Prostate gland (tissue), 2 donors: ENCODE data around the gene ALKAL2. TPM values are rescaled to one million over a fixed set of nuclear protein-coding genes. Genes with fewer than 3 reads are reported as not detected.

ENCODE experiments used
- DNase-seq: peaks from one replicate; pipeline ENCODE4 v3.0.0-alpha.2; 2019; ENCODE audit warnings: low spot score
- H3K27ac ChIP-seq, 2 donors: fragments of 200-600 bp; sonication (generic); 2 replicates each; pipeline ENCODE4 v1.5.1; 2017 to 2019
- H3K27me3 ChIP-seq: fragments of 200-600 bp; sonication (generic); replicated peaks from 2 replicates; pipeline ENCODE4 v1.5.1; 2019; ENCODE audit not compliant: insufficient read depth
- H3K36me3 ChIP-seq, 2 donors: fragments of 200-600 bp; sonication (generic); 1 replicate in 1 of 2; 2 replicates in 1 of 2; pipeline versions ENCODE4 v1.5.1 to v1.8.1; 2017 to 2019
- H3K4me1 ChIP-seq: fragments of 200-600 bp; sonication (generic); replicated peaks from 2 replicates; pipeline ENCODE4 v1.5.1; 2019
- H3K4me3 ChIP-seq, 2 donors: fragments of 200-600 bp; sonication (generic); 2 replicates each; pipeline ENCODE4 v1.5.1; 2017 to 2019
- H3K9me3 ChIP-seq: fragments of 200-600 bp; sonication (generic); 2 replicates; pipeline ENCODE4 v1.5.1; 2017
- CTCF ChIP-seq, 4 experiments: fragments of 200-600 bp in 2 of 4; fragments of 450-650 bp in 2 of 4; sonication (generic) in 2 of 4; IDR thresholded peaks; 1 replicate in 3 of 4; 2 replicates in 1 of 4; pipeline ENCODE4 v1.5.1; 2016 to 2019; ENCODE audit warnings: antibody characterized with exemption in 4 of 4, mild to moderate bottlenecking in 2 of 4, moderate library complexity in 2 of 4
- POLR2A ChIP-seq: fragments of 450-650 bp; IDR thresholded peaks from one replicate; pipeline ENCODE4 v1.6.1; 2016; ENCODE audit warnings: antibody characterized with exemption, mild to moderate bottlenecking
- POLR2AphosphoS5 ChIP-seq: sonication (generic); formaldehyde crosslinking; IDR thresholded peaks from one replicate; pipeline ENCODE4 v1.6.1; 2017; ENCODE audit warnings: antibody characterized with exemption
- WGBS: methylation state at CpG from one replicate; pipeline ENCODE4 v1.1.5; 2018; 5-methylcytosine and 5-hydroxymethylcytosine counted together
- intact Hi-C: fragments of 100-400 bp; cut with DNase I; formaldehyde crosslinking; loops from one replicate; pipeline ENCODE4 v1.14.2; 2022
- total RNA-seq, 2 donors: library from RNA; depleted of rRNA; stranded (reverse); fragments of >200 nt; gene quantifications; one replicate each; pipeline ENCODE4 v1.1.0, GENCODE V29; 2016

Gene ALKAL2
- total RNA-seq, 2 donors from 2014 or later, result 2.6 to 22.6 TPM

GRCh38 chr2:252001-252602 lies 35.8 kb downstream of the ALKAL2 start:
- no peak for DNase-seq
- Histone ChIP-seq H3K36me3 (no peaks in the 10 kb centered on the region), H3K27me3 (no peaks in the 10 kb centered on the region), H3K4me3 (no peak overlapping the region), H3K9me3 (no peaks in the 10 kb centered on the region), H3K4me1 (no peaks in the 10 kb centered on the region), H3K27ac (no peak overlapping the region)
- WGBS, result 82% methylated on average over 6 of the region's 6 CpGs
- no peak for TF ChIP-seq POLR2AphosphoS5
- intact Hi-C loops, result no loop called here

DNA sequence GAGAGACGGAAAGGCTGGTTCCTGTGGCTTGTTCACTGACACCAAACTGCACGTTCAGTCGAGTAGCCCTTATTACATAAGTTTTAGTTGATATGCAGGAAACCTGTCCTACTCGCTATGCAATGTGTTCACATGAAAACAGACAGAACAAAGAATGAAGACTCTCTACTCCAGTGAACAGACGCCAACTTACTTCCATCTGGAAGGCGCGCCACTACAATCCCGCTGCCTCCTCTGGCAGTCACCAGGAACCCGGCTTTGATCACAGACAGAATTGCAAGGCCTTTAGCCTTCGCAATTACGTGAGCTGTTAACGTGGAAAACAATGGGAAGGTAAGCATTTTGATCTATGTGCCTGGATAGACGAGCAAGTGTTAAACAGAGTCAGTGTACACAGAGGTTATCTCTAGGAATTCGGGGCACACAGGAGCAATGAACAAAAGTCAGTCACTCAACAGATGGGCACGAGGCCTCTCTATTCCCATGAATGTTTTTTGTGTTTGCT lies 38.3 kb downstream of the ALKAL2 start:
- TF ChIP-seq CTCF (IDR thresholded peaks at IDR 0.05), result no peak
- no peak for TF ChIP-seq POLR2AphosphoS5
- TF ChIP-seq POLR2A, result no peak
- no peaks in the 10 kb centered on the region for H3K4me1 ChIP-seq
- intact Hi-C loops, result loop anchor here (5.0 to 10.0 kb wide), 2 partner anchors 45 to 388 kb away; no protein-coding TSS in a partner anchor
- H3K4me3 ChIP-seq, result no peak overlapping the region
- H3K9me3 ChIP-seq, result no peaks in the 10 kb centered on the region
- WGBS, result 62% methylated on average over 15 of the region's 15 CpGs
- no peaks in the 10 kb centered on the region for H3K36me3 ChIP-seq
- H3K27ac ChIP-seq, result no peak overlapping the region
- DNase-seq, result no peak
- H3K27me3 ChIP-seq, result no peaks in the 10 kb centered on the region

- TF ChIP-seq POLR2A (no peak), POLR2AphosphoS5 (no peak), CTCF (IDR thresholded peaks at IDR 0.05) (no peak)
- Histone ChIP-seq H3K4me1 (no peaks in the 10 kb centered on the region), H3K9me3 (no peaks in the 10 kb centered on the region), H3K36me3 (no peaks in the 10 kb centered on the region), H3K27ac (no peak overlapping the region), H3K27me3 (no peaks in the 10 kb centered on the region), H3K4me3 (no peak overlapping the region)
- intact Hi-C loops, result loop anchor here (5.0 to 10.0 kb wide), 2 partner anchors 46 to 389 kb away; no protein-coding TSS in a partner anchor
- WGBS, result 87% methylated on average over 2 of the region's 2 CpGs
- no peak for DNase-seq
Measured at GRCh38 chr2:248724-249123, 39.2 kb downstream of the ALKAL2 start.

GRCh38 chr2:246489-247144 lies 41.3 kb downstream of the ALKAL2 start:
- WGBS, result 58% methylated on average over 6 of the region's 6 CpGs
- Histone ChIP-seq H3K27me3 (no peaks in the 10 kb centered on the region), H3K9me3 (no peaks in the 10 kb centered on the region), H3K36me3 (no peaks in the 10 kb centered on the region), H3K4me3 (no peak overlapping the region), H3K27ac (no peak overlapping the region), H3K4me1 (no peaks in the 10 kb centered on the region)
- peak; percentile 33 for DNase-seq
- no peak for TF ChIP-seq POLR2A
- TF ChIP-seq CTCF (IDR thresholded peaks at IDR 0.05), result peak in 3 of 4 experiments; percentile 49 to 66 (median 50)
- no peak for TF ChIP-seq POLR2AphosphoS5
- intact Hi-C loops, result loop anchor here (5.0 to 10.0 kb wide), 2 partner anchors 48 to 391 kb away; no protein-coding TSS in a partner anchor

GRCh38 chr2:244547-244946 lies 43.3 kb downstream of the ALKAL2 start:
- TF ChIP-seq CTCF (IDR thresholded peaks at IDR 0.05), result no peak
- TF ChIP-seq POLR2AphosphoS5, result no peak
- TF ChIP-seq POLR2A, result no peak
- H3K9me3 ChIP-seq, result no peaks in the 10 kb centered on the region
- WGBS, result 93% methylated on average over 7 of the region's 7 CpGs
- H3K27ac ChIP-seq, result no peak overlapping the region
- H3K4me3 ChIP-seq, result no peak overlapping the region
- intact Hi-C loops, result loop anchor here (10.0 kb wide), 1 partner anchor 50 kb away; no protein-coding TSS in a partner anchor
- no peak for DNase-seq
- no peaks in the 10 kb centered on the region for H3K27me3 ChIP-seq
- H3K4me1 ChIP-seq, result no peaks in the 10 kb centered on the region
- H3K36me3 ChIP-seq, result no peaks in the 10 kb centered on the region
